SJSA1 (cell line): ENCODE data around the gene MED7. TPM values are rescaled to one million over a fixed set of nuclear protein-coding genes. Genes with fewer than 3 reads are reported as not detected.

Experiments used
- DNase-seq, 2 experiments: peaks; one replicate each; pipeline ENCODE4 v3.0.0-alpha.2; 2015 to 2020; ENCODE audit warnings: low spot score in 2 of 2, low read depth in 1 of 2
- H3K27ac ChIP-seq: fragments of 250-450 bp; sonication (Bioruptor Pico); 2 replicates; pipeline ENCODE4 v1.5.1; 2020; ENCODE audit warnings: mild to moderate bottlenecking, moderate library complexity
- H3K27me3 ChIP-seq: fragments of 250-450 bp; sonication (Bioruptor Pico); replicated peaks from 2 replicates; pipeline ENCODE4 v1.5.1; 2020; ENCODE audit warnings: mild to moderate bottlenecking, moderate library complexity
- H3K36me3 ChIP-seq: fragments of 250-450 bp; sonication (Bioruptor Pico); 2 replicates; pipeline ENCODE4 v1.5.1; 2020; ENCODE audit warnings: mild to moderate bottlenecking
- H3K4me1 ChIP-seq: fragments of 250-450 bp; sonication (Bioruptor Pico); replicated peaks from 2 replicates; pipeline ENCODE4 v1.6.1; 2021; ENCODE audit warnings: mild to moderate bottlenecking
- H3K4me3 ChIP-seq: fragments of 250-450 bp; sonication (Bioruptor Pico); 2 replicates; pipeline ENCODE4 v1.5.1; 2020; ENCODE audit warnings: mild to moderate bottlenecking
- H3K9me3 ChIP-seq: fragments of 250-450 bp; sonication (Bioruptor Pico); replicated peaks from 2 replicates; pipeline ENCODE4 v1.5.1; 2020; ENCODE audit warnings: mild to moderate bottlenecking
- total RNA-seq: library from RNA; depleted of rRNA; stranded (reverse); fragments of >200 nt; shearing (Covaris generic); gene quantifications from 2 replicates; pipeline ENCODE4 v1.2.3, GENCODE V29; 2014

The MED7 gene
- total RNA-seq, 1 experiment from 2014 or later = 22.8 TPM

- Histone ChIP-seq H3K27ac (no peak overlapping the region), H3K4me1 (no peaks in the 10 kb centered on the region), H3K9me3 (no peaks in the 10 kb centered on the region), H3K27me3 (peaks cover 5% of the 10 kb centered on the region), H3K4me3 (no peak overlapping the region), H3K36me3 (no peaks in the 10 kb centered on the region)
- no peak for DNase-seq
These were observed 8.3 kb upstream of the MED7 start for GRCh38 chr5:157150995-157151394.

GRCh38 chr5:157148734-157149615, 6.3 kb upstream of the MED7 start:
- H3K27me3 ChIP-seq = no peaks in the 10 kb centered on the region; the same call in 1 of the 2 replicates
- no peaks in the 10 kb centered on the region for H3K9me3 ChIP-seq
- H3K4me1 ChIP-seq = no peaks in the 10 kb centered on the region; the same call in 1 of the 2 replicates
- no peak overlapping the region for H3K27ac ChIP-seq
- peak; percentile 50 to 67 for DNase-seq
- no peak overlapping the region for H3K4me3 ChIP-seq
- H3K36me3 ChIP-seq = no peaks in the 10 kb centered on the region

- Histone ChIP-seq H3K4me3 (peak overlapping the region; percentile 69), H3K4me1 (peaks cover 11% of the 10 kb centered on the region), H3K27ac (peak overlapping the region; percentile 86), H3K27me3 (no peaks in the 10 kb centered on the region), H3K36me3 (peaks cover 18% of the 10 kb centered on the region), H3K9me3 (no peaks in the 10 kb centered on the region)
- DNase-seq = peak in 1 of 2 experiments; percentile 70
These were observed 684 bp upstream of the MED7 start for GRCh38 chr5:157143127-157143971.

- Histone ChIP-seq H3K27ac (no peak overlapping the region), H3K9me3 (no peaks in the 10 kb centered on the region), H3K36me3 (peaks cover 41% of the 10 kb centered on the region)
These were observed 5.0 kb downstream of the MED7 start for GRCh38 chr5:157137691-157138090.

GRCh38 chr5:157132281-157132612, 10.4 kb downstream of the MED7 start:
- no peak for DNase-seq
- Histone ChIP-seq H3K4me1 (no peaks in the 10 kb centered on the region), H3K36me3 (peaks cover 11% of the 10 kb centered on the region), H3K27ac (no peak overlapping the region), H3K9me3 (no peaks in the 10 kb centered on the region), H3K27me3 (no peaks in the 10 kb centered on the region), H3K4me3 (no peak overlapping the region)

More at GRCh38 chr5:157137691-157138090, 5.0 kb downstream of the MED7 start:
- Histone ChIP-seq H3K4me3 (no peak overlapping the region), H3K27me3 (no peaks in the 10 kb centered on the region), H3K4me1 (peaks cover 7% of the 10 kb centered on the region)
- DNase-seq = no peak

GRCh38 chr5:157130925-157131324, 11.7 kb downstream of the MED7 start:
- H3K4me1 ChIP-seq = no peaks in the 10 kb centered on the region

GRCh38 chr5:157121709-157122108, 21.0 kb downstream of the MED7 start:
- H3K36me3 ChIP-seq = no peaks in the 10 kb centered on the region
- no peaks in the 10 kb centered on the region for H3K4me1 ChIP-seq
- no peak overlapping the region for H3K4me3 ChIP-seq
- no peaks in the 10 kb centered on the region for H3K27me3 ChIP-seq
- no peak for DNase-seq
- no peak overlapping the region for H3K27ac ChIP-seq
- 0 out of 2 replicates have a peak, but pooled peaks cover 2% of the 10 kb centered on the region for H3K9me3 ChIP-seq

More at GRCh38 chr5:157130925-157131324, 11.7 kb downstream of the MED7 start:
- no peak for DNase-seq
- H3K4me3 ChIP-seq = no peak overlapping the region
- no peaks in the 10 kb centered on the region for H3K27me3 ChIP-seq
- H3K27ac ChIP-seq = no peak overlapping the region
- H3K9me3 ChIP-seq = no peaks in the 10 kb centered on the region
- peaks cover under 1% of the 10 kb centered on the region for H3K36me3 ChIP-seq

- H3K4me1 ChIP-seq = no peaks in the 10 kb centered on the region
- H3K27me3 ChIP-seq = no peaks in the 10 kb centered on the region
- no peak overlapping the region for H3K4me3 ChIP-seq
- no peak for DNase-seq
- 0 out of 2 replicates have a peak, but pooled peaks cover 2% of the 10 kb centered on the region for H3K9me3 ChIP-seq
- H3K27ac ChIP-seq = no peak overlapping the region
- H3K36me3 ChIP-seq = no peaks in the 10 kb centered on the region
These were observed 22.6 kb downstream of the MED7 start for GRCh38 chr5:157120102-157120501.

GRCh38 chr5:157116483-157116954, 26.1 kb downstream of the MED7 start:
- Histone ChIP-seq H3K4me3 (no peak overlapping the region), H3K9me3 (0 out of 2 replicates have a peak, but pooled peaks cover 2% of the 10 kb centered on the region), H3K27ac (no peak overlapping the region), H3K4me1 (no peaks in the 10 kb centered on the region), H3K36me3 (no peaks in the 10 kb centered on the region), H3K27me3 (no peaks in the 10 kb centered on the region)
- no peak for DNase-seq

GRCh38 chr5:157115502-157115901, 27.2 kb downstream of the MED7 start:
- Histone ChIP-seq H3K27me3 (no peaks in the 10 kb centered on the region), H3K4me1 (no peaks in the 10 kb centered on the region), H3K4me3 (no peak overlapping the region), H3K27ac (no peak overlapping the region), H3K36me3 (no peaks in the 10 kb centered on the region), H3K9me3 (no peaks in the 10 kb centered on the region)
- no peak for DNase-seq

- H3K4me3 ChIP-seq = no peak overlapping the region
- no peaks in the 10 kb centered on the region for H3K27me3 ChIP-seq
- H3K27ac ChIP-seq = no peak overlapping the region
- no peaks in the 10 kb centered on the region for H3K36me3 ChIP-seq
- H3K9me3 ChIP-seq = no peaks in the 10 kb centered on the region
- DNase-seq = no peak
- no peaks in the 10 kb centered on the region for H3K4me1 ChIP-seq
These were observed 27.7 kb downstream of the MED7 start for GRCh38 chr5:157115012-157115411.

- DNase-seq = no peak
These were observed 29.7 kb downstream of the MED7 start for GRCh38 chr5:157113002-157113401.

GRCh38 chr5:157109744-157110143, 32.9 kb downstream of the MED7 start:
- Histone ChIP-seq H3K36me3 (no peaks in the 10 kb centered on the region), H3K4me3 (no peak overlapping the region), H3K9me3 (no peaks in the 10 kb centered on the region; the same call in 1 of the 2 replicates), H3K27ac (no peak overlapping the region), H3K27me3 (peaks cover 4% of the 10 kb centered on the region; the same call in 1 of the 2 replicates), H3K4me1 (no peaks in the 10 kb centered on the region)
- no peak for DNase-seq

More at GRCh38 chr5:157113002-157113401, 29.7 kb downstream of the MED7 start:
- Histone ChIP-seq H3K36me3 (no peaks in the 10 kb centered on the region), H3K9me3 (no peaks in the 10 kb centered on the region), H3K4me3 (no peak overlapping the region), H3K4me1 (no peaks in the 10 kb centered on the region), H3K27me3 (peaks cover 4% of the 10 kb centered on the region; the same call in 1 of the 2 replicates), H3K27ac (no peak overlapping the region)
